Stimulated activated CD4-positive, alpha-beta T cell treated with anti-CD3 and anti-CD28 coated beads, TNF-alpha, amount 100 ng/mL, for 48 hours (primary cell): ENCODE measurements around the gene MBNL1.
A peak's percentile ranks its signal among the peaks of the same experiment; 100 is the strongest.

ENCODE experiments used
- DNase-seq, 3 donors: peaks; one replicate each; pipeline ENCODE4 v3.0.0-alpha.2; 2020; ENCODE audit warnings: low read depth in 3 of 3

MBNL1 gene

DNA sequence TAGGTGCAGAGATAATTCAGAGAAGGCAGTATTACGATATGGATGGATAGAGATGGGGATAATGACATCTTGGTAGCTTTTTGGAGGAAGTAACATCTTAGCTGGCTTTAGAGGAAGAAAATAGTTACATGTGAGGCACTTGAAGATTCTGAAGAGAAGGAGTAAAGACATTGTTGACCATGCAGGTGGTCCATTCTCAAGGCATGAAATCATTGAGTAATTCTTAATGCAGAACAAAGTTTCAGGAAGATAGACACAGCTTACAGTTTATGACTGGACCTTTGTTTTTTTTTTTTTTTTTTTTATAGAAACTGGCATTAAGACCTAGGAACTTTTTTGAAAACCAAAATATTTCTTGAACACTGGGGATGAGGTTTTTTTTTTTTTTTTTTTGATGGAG, 28.2 kb downstream of the MBNL1 start:
- no peak for DNase-seq

DNA sequence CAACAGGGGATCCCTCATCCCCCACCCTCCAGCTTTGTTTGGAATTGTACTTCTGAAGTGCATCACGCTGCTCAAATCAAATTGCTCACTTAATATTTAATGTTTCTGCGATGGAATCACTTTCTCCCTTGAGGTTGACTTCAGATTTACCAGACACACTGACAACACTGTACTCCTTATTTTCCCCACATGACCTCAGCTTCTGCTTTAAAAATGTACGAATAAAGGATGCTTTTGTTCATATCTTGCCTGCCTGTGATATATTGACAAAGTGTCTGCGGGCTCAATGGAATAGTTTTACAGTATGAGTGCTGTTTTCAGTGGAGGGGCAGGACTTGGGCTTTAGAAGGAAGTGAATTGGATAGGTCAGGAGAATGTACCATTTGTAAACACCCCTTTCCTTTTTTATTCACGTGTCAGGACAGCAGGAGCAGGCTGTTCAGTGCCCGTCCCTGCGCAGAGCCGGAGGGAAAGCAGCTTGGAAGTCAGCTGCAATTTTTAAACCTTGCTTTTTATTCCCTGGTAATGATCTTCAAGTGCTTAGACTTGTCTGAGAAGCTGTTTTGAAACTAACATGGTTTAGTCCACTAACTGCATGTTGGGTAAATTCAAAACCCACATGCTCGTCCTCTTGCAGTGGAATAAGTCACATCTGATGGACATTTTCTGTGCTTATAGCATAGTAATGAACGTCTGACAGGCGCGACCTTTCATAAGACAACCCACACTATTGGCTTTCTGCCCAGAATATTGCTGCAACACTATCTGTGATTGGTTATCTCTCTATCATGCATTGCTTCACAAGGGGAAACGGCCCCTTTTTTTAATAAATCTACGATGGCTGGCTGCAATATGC, 29.9 kb downstream of the MBNL1 start:
- DNase-seq, result peak in 1 of 3 donors; percentile 41

DNA sequence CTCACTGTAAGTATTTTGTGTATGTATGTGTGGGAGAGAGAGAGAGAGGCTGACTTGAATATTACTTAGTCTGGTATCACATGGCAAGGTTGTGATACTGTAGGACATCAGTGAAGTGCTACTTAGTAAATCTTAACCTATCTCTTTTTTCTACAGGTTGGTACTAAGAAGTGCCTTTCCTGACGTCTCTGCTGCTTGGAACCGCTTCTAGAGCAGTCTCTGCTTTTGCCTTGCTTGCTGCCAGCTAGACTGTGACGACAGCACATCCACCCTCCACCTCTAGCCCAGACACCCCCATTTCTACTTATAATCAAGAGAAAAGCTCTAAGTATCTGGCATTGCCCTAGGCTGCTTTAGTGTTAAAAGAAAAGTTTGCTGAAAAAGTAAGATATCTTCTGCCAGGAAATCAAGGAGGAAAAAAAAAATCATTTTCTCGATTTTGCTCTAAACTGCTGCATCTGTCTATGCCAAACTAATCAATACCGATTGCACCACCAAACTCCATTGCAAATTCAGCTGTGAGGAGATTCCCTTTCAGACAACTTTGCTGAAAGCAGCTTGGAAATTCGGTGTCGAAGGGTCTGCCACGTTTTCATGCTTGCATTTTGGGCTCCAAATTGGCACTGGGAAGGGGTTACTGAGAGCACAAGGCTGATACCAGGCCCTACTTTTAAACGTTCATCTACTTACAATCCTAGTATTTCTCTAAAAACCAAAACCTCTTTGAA, 30.7 kb downstream of the MBNL1 start:
- no peak for DNase-seq

DNA sequence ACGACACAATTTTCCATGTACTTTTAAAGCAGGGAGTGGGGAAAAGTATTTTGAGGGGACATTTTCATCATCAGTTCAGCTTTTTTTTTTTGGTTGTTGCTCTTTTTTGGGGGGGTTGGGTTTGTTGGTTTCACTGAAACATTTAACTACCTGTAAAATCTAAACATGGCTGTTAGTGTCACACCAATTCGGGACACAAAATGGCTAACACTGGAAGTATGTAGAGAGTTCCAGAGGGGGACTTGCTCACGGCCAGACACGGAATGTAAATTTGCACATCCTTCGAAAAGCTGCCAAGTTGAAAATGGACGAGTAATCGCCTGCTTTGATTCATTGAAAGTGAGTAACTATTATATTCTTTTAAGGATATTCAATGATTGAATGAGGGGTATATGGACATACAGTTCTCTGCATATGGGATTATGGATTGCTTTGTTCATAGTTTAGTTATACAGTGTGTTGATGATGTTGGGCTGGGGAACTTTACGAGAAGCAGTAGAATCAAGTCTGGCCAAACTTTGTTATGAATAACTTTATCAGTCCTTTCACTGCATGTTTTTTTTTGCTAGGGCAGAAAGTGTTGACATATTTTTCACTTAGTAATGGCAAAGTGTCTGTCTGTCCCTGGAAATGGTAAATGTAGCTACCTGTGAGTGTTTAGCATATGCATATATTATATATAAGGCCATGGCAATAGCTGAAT, 31.5 kb downstream of the MBNL1 start:
- no peak for DNase-seq

DNA sequence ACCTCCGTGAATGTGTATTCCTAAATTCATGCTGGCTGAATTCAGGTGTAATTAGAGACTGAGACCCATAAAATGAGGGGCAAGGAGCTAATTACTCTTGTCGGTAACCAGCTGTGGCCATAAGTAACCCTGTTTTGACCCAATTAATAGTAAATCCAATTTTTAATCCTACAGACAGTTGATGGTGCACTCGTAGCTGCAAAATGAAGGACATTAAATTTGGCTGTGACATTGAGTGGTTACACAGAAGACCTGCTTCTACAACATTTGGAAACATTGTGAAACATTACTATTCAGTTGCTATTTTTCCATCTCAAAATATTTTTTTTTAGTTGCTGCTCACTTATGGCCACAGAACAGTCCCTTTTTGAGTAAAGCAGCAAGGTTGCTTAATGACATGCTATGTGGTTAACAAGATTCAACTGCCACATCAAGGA, 33.0 kb downstream of the MBNL1 start:
- no peak for DNase-seq

DNA sequence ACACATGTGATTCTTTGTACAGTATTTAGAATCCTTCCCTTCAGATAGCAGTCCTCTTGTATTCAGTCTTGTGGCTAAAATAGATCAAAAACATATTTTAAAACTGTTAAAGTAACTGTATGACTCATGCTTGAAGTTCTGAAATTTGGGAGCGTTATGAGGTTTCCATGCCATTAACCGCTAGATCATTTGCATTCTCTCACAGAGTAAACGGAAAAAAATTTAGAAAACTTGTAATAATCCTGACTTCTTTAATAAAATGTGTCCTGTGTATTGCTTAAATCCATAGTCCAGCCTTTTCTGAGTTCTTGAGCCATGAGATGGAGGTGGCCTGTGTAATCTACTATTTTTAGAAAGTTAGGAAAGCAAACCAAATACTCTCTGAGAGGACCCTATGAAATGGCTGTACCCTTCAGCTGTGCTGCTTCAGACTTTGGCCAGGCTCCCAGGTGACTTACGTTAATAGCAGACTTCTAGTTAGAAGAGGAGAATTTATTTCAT, 33.8 kb downstream of the MBNL1 start:
- no peak for DNase-seq

DNA sequence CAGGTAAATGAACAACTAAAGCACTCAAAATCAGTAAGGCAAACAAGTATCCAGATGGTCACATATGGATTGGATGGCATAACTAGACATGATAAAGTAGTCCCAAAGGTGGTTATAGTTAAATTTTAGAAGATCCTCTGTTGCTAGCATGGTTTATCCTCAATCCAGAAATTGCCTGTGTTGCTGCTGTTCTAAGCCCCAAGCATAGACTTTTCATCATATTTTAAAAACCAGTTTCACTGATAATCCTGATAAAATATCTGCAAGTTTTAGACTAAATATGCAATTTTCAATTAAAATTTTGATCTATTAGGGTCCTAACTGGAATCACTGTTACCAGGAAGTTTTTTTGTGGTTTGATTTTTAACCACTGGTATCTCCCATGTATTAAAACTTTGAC, 35.4 kb downstream of the MBNL1 start:
- no peak for DNase-seq

DNA sequence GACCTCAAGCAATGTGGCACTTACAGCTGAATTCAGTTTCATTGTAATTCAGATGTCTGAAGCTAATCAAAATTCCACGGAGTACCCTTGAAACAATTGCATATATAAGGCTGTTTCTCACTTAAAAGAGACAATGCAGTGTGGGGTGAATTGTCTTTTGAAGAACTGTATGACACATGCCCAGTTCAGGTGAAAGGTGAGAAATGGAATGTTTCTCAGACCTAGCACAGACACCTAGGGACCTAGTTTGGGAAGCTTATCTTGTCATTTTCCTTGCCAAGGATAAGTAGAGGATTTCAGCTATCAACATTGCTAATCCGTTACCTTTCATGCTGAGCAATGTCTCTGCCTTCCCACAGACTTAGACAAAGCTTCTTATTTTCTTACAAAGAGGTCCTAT, 36.3 kb downstream of the MBNL1 start:
- no peak for DNase-seq

DNA sequence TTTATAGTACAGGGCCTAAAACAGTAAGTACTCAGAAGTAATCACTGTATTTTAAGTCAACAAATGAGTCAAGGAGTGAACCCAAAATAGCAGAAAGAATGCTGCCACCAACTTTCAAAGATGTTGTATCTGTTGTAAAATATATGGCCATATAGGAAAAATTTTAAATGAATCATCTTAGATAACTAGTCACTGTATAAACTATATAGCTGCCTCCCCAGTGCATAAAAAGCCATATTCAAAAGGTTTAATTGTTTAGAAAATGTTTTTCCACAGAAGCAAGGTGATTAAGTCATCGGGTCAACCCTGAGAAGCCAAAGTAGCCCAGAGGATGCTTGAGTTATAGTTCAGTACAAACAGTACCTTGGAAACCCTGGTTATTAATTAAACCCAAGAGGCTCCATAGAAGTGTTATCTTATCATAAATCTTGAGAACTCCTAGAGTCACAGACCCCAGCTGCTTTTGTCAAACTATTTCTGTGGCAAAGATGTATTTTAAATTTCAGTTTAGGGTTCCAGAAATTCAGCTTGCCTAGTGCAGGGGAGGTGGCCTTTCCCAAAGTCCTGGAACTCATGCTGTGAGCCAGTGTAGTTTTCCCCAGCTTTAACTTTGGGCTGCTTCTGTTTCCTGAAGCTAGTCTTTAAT, 39.2 kb downstream of the MBNL1 start:
- no peak for DNase-seq

DNA sequence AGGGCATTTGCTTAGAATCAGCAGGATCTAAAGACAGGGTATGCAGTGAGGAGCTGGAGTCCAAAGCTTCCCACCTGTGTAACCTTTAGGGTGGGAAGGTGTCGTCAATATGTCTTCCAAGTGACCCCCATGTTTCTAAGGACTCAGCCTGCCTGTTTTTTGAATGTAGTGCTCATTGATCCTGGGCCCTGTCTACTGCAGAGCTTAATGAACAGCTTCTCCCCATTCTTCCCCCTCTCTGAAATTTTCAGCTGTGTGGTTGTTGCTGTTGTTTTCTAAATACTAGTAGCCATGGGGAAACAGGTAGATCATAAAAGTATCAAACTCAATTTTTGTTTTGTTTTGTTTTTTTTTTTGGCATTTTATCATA, 39.7 kb downstream of the MBNL1 start:
- no peak for DNase-seq

DNA sequence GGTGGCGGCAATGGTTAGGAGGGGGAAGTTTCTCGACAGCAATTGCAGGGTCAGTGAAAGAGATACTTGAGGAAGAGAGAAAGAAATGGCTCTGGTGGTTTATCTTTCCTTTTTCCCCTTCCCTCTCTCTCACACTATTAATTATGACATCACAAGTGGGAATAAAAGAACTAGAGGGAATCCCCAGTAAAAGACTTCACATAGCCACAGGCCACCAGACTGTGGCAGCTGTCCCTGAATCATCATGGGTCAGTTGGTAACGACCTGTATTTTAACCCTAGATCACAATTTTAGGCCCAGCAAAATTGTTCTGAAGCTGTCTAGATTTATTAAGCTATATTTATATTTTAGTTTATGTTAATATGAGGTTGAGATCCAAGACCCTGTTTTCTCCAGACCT, 40.3 kb downstream of the MBNL1 start:
- DNase-seq, result no peak

DNA sequence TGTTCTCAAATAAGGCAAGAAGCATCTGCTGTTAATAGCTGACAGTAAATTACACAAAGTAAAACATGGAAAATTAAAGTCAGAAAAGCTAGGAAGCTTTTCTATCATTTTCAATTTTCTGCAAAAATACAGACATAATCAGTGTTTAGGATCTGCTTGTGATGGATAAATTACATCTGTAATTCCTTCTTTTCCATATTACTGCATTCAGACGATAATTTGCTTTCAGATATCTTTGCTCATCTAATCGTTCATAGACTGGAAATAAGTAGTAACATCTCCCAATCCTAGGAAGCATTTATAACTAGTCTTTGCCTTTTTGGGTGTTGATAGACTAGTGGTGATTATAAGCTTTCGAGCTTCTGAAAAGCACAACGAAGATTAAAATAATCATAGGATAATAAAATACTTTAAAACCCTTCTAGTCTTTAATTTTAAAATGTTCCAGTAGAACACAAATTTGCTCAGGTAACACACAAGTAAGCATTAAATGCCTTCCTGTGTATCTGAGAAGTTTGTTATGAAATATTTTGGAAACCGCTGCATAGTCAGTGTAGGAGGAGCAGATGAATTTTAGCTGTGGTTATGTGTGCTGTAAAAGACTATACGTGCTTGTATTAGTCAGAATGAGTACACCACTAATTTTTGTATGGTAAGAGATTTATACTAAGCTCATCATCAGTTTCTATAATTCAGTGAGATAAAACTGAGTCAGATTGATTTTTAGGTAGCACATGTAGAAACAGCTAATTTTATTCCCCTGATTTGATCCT, 41.0 kb downstream of the MBNL1 start:
- DNase-seq, result no peak

DNA sequence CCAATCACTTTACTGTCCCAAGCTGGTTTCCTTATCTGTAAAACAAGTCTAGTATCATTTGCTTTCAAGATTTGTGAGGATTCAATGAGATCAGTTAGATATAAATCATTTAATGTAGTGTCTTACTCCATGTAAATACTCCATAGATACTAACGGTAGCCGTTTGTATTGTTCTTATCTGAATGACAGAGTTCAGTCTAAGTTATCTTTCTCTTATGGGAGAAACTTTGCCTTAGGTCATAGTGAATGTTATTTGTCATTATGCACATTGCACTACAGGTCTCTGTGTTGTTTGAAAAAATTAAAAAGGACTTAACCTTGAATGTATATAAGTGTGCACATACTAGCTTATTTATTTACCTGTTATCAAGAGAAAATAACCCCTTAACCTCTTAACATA, 44.7 kb downstream of the MBNL1 start:
- DNase-seq, result no peak

DNA sequence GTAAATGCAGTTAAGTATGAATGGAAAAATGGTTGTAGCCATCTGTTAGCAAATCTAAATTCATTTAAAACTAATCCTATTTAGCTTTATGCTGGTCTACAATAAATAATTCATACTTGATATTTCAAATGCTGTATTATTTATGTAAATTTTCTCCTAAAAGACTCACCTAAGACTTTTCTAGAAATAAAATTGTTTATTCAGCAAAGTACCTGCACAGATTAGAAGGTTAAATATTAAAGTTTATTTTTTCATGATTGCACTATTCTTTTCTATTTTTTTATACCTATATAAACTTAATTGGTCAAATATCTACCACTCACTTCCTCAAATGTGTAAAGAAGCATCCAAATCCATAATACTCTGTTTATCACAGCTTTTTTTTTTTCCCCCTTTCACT, 45.2 kb downstream of the MBNL1 start:
- no peak for DNase-seq

DNA sequence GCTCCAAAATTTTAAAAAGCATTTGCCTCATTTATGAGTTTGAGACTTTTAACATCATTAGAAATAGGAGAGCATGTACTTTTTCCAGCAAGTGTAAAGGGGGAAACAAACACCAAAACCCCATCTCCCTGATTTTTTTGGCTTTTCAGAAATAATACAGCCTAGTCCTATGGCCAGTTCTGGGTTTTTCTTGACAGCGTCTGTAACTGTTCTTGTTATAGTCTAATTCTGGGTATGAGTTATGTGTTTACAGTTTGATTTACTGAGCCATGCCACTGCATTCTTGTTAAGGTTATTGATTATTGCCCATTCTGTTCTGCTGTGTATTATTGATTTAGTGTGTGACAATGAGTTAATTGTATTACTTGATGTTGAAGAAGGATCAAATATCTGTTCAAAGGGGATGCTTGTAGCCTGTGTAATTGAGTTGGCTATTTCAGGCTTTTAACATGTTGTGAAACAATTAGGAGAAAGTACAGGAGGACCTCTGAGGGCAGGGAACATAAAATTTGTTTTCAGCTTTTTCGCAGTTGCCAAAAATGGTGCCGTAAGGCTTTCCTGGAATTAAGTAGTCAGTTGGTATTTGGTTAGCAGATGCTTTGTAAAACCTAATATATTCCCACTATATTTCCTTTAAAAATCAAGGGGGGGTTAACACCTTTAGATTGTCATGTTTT, 46.1 kb downstream of the MBNL1 start:
- no peak for DNase-seq

DNA sequence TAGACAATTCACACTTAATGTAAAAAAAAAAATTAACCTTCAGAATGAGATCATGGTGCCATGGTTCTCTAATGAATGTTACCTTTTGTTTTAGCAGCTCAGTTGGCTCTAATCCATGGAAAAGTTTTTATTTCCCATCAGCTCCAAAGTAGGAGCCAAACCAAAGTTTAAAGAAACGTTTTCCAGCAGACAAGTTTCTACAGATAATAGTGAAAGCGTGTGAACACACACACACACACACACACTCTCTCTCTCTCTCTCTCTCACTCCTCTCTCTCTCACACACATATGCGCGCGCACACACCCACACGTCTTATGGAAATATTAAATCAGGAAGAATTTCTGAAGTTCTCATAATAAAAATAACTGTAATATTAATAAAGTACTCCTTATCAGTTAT, 46.9 kb downstream of the MBNL1 start:
- DNase-seq, result no peak

DNA sequence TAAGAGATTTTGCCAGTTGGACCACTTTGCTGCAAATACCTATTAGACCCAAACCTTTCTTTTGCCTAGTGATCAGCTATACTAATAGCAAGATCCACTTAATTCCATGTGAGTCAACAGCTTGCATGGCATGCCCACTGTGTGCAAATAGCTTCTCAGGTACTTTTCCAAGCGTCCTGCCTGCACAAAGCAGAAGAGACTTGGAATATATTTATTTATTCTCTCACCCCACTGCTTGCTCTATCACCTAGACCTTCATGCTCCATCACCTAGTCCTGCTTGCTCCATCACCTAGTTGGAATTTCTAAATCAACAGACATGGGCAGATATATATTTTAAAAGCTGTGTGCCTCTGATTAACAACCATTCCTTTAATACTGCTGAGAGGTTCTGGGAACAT, 47.6 kb downstream of the MBNL1 start:
- no peak for DNase-seq

DNA sequence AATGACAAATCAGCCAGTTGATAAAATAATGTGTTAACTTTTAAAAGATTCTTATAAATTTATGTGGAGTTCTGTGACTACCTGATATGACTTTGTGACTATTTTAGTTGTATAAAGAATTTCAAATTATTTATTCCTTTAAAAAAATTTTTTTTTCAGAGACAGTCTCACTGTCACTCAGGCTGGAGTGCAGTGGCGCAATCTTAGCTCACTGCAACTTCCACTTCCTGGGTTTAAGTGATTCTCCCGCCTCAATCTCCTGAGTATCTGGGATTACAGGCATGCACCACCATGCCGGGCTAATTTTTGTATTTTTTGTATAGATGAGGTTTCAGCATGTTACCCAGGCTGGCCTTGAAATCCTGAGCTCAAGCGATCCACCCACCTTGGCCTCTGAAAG, 48.5 kb downstream of the MBNL1 start:
- DNase-seq, result no peak

DNA sequence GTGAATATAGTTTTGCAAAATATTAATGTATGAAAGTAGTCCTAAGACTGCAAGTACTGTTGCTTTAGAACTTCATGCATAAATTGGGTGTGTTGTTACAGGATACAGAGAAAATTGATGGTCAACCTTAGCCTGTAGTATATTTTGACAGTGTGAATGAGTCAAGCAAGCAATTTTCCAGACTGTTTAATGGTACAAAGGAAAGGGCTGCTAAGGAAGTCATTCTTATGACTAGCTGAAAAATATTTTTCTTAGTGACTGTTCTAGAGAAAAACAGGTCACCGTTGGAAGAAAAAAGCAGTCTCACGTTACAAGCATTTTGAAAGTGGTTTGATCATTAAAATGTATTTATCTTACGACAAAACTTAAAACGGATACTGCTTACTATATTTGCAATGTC, 49.2 kb downstream of the MBNL1 start:
- no peak for DNase-seq

DNA sequence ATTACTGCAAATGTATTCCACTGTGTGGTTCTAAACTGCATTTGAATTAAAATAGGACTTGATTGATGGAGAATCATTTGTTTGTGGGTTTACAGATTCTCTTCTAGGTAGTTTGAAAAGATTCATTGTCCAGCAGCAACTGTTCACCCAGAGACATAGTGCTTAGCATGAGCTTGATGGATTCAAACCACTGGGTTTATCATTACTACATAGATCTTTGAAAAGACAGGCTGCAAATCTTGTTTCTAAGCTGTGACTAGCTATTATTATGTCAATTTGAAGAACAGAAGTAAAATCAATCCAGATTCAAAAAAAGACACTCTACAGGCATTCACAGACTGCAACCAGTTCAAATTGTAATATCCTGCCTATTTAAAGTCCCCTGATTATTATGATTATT, 49.8 kb downstream of the MBNL1 start:
- DNase-seq, result no peak

DNA sequence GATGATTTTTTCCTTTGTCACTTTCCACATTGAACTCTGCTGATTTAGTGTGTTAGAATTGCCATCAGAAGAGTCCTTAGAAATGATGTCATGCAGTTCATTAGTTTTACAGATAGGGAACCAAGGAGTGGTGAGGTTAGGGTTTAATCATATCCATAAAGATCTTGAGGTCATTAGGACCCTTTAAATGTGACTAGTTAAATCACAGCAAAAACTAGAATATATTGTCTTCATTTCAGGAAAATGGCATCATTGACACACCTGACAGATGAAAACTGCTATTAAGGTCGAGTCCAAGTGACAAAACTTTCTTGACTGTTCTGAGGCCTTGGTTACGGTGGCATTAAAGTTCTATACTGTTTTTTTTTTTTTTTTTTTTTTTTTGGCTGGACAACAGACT, 50.5 kb downstream of the MBNL1 start:
- DNase-seq, result no peak
